Right cardiac atrium (tissue), 5 donors: ENCODE data around the gene TCP11L2. TPM values are rescaled to one million over a fixed set of nuclear protein-coding genes. Genes with fewer than 3 reads are reported as not detected.
A peak's percentile ranks its signal among the peaks of the same experiment; 100 is the strongest.

Experiments used
- ATAC-seq, 2 donors: fragments of 200-7000 bp; cut with Tn5 transposase; one replicate each; pipeline versions ENCODE4 v1.8.0 to v1.9.1; 2020; ENCODE audit warnings: moderate library complexity in 2 of 2, mild to moderate bottlenecking in 1 of 2
- DNase-seq, 3 donors: peaks; one replicate each; pipeline ENCODE4 v3.0.0-alpha.2; 2020
- H3K27ac ChIP-seq: one replicate; pipeline ENCODE4 v1.5.1; 2013; ENCODE audit warnings: mild to moderate bottlenecking, low read length, control low read depth, moderate library complexity
- H3K27me3 ChIP-seq: one replicate; pipeline ENCODE4 v1.6.1; 2013; ENCODE audit not compliant: control insufficient read depth, insufficient read depth
- H3K4me1 ChIP-seq: one replicate; pipeline ENCODE4 v1.6.1; 2013; ENCODE audit warnings: low read length; ENCODE audit not compliant: control insufficient read depth, insufficient read depth
- H3K4me3 ChIP-seq: one replicate; pipeline ENCODE4 v1.5.1; 2013; ENCODE audit warnings: low read length, control low read depth
- H3K9me3 ChIP-seq: one replicate; pipeline ENCODE4 v1.6.1; 2013; ENCODE audit warnings: low read length; ENCODE audit not compliant: control insufficient read depth
- WGBS: extraction: QIAGEN DNeasy Blood & Tissue Kit; methylation state at CpG from one replicate; pipeline ENCODE4 v1.1.7; 2013; 5-methylcytosine and 5-hydroxymethylcytosine counted together
- intact Hi-C, 4 donors: fragments of 100-400 bp; cut with DNase I; formaldehyde crosslinking; loops; one replicate each; pipeline versions ENCODE4 v1.11.0 to v1.14.0; 2022 to 2023
- polyA plus RNA-seq: library from polyadenylated mRNA; stranded (reverse); fragments of 200-250 nt; gene quantifications from one replicate; pipeline ENCODE4 v1.2.3, GENCODE V29; 2013
- total RNA-seq, 4 donors: library from RNA; stranded (reverse); fragmentation: NEBNext Ultra II Directional; extraction: Animal tissue kit (Norgen Biotek cat#: 25700); gene quantifications; one replicate each; pipeline ENCODE4 v1.2.1, GENCODE V29; 2021
- donor health status: healthy with polysubstance abuse.
- donor health status: DM: no; HTN: yes; CAD: no.
- donor health status: DM: no; HTN: no; CAD: no.
- donor health status: DM: no; HTN: yes; CAD: no; lungs with severe emphysema.
- donor health status: DM: yes; HTN: yes; CAD: no.

Gene TCP11L2
- total and polyA plus RNA-seq, 5 donors = 14.2 to 64.5 (median 60.9) TPM

DNA sequence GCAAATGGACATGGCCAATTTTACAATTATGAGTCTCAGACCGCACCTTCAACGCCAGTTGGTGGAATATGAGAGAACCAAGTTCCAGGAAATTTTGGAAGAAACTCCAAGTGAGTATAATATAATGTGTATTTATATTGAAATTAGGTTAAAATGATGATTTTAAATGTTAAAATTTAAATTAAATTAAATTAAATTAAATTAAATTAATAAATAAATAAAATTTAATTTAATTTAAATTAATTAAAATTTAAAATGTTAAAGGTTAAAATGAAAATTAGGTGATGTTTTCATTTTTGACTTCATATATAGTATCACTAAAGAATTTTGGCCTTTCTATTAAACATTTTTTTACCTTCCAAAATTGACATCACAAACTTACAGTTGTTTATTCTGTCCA, 21.0 kb downstream of the TCP11L2 start:
- H3K4me1 ChIP-seq = peaks cover 4% of the 10 kb centered on the region
- intact Hi-C loops = no loop called here
- no peaks in the 10 kb centered on the region for H3K27me3 ChIP-seq
- DNase-seq = no peak
- ATAC-seq = no peak
- 96% methylated on average over 2 of the region's 2 CpGs for WGBS
- no peaks in the 10 kb centered on the region for H3K9me3 ChIP-seq
- H3K27ac ChIP-seq = no peak overlapping the region
- H3K4me3 ChIP-seq = no peak overlapping the region

DNA sequence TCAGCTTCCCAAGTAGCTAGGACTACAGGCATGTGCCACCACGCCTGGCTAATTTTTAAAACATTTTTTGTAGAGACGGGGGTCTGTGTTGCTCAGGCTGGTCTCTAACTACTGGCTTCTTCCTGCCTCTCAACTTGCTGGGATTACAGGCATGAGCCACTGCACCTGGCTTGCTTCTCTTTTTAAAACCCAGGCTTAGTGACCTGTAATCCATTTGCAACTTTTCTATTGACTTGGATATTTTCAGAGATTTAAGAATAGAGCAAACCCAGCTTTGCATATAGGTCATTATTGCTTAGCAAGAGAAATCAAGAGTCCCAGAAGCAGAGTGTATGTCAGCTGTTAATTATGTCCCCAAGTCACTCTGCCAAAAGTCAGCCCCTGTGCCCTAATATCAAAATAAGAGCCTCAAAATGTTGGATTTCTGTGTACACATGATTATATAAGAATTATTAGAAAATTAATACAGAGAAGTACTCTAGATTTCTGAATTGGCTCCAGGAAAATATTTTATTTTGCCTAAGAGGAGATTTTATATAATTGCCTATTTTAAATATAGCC, 24.9 kb downstream of the TCP11L2 start:
- H3K27me3 ChIP-seq = no peaks in the 10 kb centered on the region
- WGBS = 72% methylated on average over 2 of the region's 2 CpGs
- H3K4me3 ChIP-seq = no peak overlapping the region
- no peaks in the 10 kb centered on the region for H3K4me1 ChIP-seq
- no peaks in the 10 kb centered on the region for H3K9me3 ChIP-seq
- ATAC-seq (no peak), DNase-seq (no peak)
- peak overlapping the region; percentile 13 for H3K27ac ChIP-seq
- intact Hi-C loops = no loop called here

DNA sequence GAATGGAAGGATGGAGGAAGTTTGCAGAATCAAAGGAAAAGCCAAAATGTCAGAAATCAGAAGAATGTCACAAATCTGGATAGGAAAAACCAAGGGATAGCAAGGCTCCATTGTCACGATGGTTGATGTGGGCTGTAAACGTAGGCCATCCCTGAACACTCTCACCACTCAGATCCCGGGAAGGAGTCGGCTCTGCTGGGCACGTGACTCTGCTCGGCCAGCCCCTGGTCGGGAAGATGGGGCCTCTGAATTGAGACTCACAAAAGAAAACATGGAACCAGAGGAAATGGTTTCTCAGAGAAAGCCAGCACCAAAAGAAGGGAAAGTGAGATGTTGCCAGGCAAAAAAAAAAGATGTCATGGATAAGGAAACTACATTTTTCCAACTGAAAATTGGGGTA, 26.2 kb downstream of the TCP11L2 start:
- 84% methylated on average over 7 of the region's 7 CpGs for WGBS
- no peak overlapping the region for H3K27ac ChIP-seq

DNA sequence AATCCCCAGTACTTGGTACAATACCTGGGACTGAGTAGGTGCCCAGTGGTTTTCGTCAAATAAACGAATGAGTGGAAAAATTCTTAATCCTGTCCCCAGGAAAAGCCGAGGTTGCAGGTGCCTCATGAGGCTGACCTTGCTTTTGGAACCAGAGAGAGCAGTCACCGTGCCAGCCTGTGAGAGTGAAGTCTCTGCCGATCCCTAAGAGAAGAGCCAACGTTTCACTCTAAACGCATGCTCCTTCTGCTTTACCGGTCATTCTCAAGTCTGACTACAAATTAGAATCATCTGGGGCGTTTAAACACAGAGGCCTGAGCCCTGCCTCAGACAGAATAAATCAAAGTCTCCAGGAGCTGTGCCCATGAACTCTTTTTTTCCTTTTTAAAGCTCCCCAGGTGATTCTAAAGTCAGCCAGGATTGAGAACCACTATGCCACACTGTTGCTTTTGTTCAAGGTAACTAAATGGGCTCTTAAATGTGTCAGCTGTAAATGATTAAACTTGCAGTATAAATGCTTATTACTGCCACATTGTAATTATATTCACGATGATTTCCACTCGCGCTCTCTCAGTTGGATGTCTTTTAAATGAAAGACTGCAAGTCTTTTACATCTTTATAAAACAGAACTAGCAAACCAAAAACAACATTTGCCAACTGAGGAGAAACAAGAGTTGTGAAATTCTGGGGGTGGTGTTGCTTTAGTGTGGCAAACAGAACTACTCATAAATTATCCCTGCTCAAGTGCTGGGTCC, 26.9 kb downstream of the TCP11L2 start:
- no peak overlapping the region for H3K27ac ChIP-seq
- WGBS = 83% methylated on average over 12 of the region's 12 CpGs

More for the DNA sequence above, 26.2 kb downstream of the TCP11L2 start:
- Histone ChIP-seq H3K4me1 (no peaks in the 10 kb centered on the region), H3K9me3 (no peaks in the 10 kb centered on the region), H3K27me3 (no peaks in the 10 kb centered on the region), H3K4me3 (no peak overlapping the region)
- intact Hi-C loops = no loop called here
- ATAC-seq = no peak
- DNase-seq = no peak

DNA sequence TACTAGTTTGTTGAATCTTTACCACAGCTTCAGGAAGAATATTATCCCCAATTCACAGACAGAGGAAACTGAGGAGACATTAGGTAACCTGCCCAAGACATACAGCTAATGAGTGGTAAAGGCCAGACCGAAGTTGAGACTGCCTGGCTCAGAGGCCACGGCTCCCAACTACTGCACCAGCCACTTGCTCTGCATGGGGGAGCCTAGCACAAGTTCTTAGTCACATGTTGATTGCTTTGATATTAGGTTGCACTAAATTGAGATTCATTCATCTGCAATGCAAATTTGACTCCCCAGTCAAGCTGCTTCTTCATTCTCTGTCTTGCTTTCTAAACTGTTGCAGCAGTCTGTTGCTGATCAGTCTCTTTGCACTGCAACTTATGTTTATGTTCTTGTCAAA, 29.1 kb downstream of the TCP11L2 start:
- no peak for DNase-seq
- WGBS = 93% methylated on average over 2 of the region's 2 CpGs
- Histone ChIP-seq H3K4me3 (no peak overlapping the region), H3K9me3 (no peaks in the 10 kb centered on the region), H3K27ac (no peak overlapping the region), H3K27me3 (no peaks in the 10 kb centered on the region), H3K4me1 (no peaks in the 10 kb centered on the region)
- intact Hi-C loops = no loop called here
- ATAC-seq = no peak

More for the DNA sequence above, 26.9 kb downstream of the TCP11L2 start:
- intact Hi-C loops = no loop called here
- ATAC-seq = no peak
- no peaks in the 10 kb centered on the region for H3K4me1 ChIP-seq
- no peaks in the 10 kb centered on the region for H3K9me3 ChIP-seq
- no peak overlapping the region for H3K4me3 ChIP-seq
- no peaks in the 10 kb centered on the region for H3K27me3 ChIP-seq
- DNase-seq = no peak

DNA sequence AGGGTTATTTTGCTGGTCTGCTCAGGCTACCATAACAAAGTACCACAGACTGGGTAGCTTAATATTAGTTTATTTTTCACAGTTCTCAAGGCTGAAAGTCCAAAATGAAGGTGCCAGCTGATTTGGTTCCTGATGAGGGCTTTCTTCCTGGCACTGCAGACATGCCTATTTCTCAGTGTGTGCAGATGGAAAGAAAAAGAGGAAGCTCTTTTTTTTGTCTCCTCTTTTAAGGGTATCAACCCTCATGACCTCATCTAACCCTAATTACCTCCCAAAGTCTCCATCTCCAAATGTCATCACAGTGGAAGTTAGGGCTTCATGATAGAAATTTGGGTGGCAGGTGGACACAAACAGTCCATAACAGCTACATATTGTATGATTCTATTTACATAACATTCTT, 30.0 kb downstream of the TCP11L2 start:
- peaks cover 1% of the 10 kb centered on the region for H3K4me1 ChIP-seq
- no peaks in the 10 kb centered on the region for H3K9me3 ChIP-seq
- H3K4me3 ChIP-seq = no peak overlapping the region
- no peaks in the 10 kb centered on the region for H3K27me3 ChIP-seq
- DNase-seq (no peak), ATAC-seq (no peak)
- H3K27ac ChIP-seq = no peak overlapping the region
- intact Hi-C loops = no loop called here

DNA sequence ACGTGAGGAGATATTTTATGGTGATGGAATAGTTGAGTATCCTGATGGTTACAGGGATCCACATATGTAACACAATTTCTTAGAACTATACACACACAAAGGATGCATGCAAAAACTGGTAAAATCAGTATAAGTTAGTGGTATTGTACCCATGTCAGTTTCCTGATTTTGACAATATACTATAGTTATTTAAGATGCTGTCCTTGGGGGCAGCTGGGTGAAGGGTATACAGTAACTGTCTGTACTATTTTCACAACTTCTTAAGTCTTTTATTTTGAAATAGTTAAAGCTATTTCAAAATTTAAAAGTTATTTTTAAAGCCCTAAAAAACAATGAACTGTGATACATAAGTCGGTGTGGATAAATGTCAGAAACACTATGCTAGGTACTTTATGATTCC, 30.5 kb downstream of the TCP11L2 start:
- DNase-seq (no peak), ATAC-seq (no peak)
- Histone ChIP-seq H3K27ac (no peak overlapping the region), H3K9me3 (no peaks in the 10 kb centered on the region), H3K27me3 (no peaks in the 10 kb centered on the region), H3K4me3 (no peak overlapping the region), H3K4me1 (peaks cover 1% of the 10 kb centered on the region)
- intact Hi-C loops = no loop called here
- 67% methylated on average over 2 of the region's 2 CpGs for WGBS

DNA sequence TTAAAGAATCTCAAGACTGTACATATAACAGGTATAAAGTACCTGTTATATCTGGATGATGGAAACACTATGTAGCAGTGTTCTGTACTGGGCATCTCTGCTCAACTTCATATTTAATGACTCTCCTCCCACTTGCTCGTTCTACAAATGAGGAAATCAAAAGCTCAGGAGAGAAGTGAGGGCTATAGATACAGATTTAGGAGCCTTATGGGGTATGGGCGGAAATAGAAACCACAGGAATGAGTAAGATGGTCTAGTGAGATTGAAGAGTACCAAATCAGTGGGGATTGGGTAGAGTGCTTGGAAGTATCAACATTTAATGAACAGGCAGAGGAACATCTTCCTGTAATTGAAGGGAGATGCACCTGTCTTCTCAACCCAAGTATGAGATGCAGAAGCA, 31.2 kb downstream of the TCP11L2 start:
- H3K27me3 ChIP-seq = no peaks in the 10 kb centered on the region
- no peaks in the 10 kb centered on the region for H3K9me3 ChIP-seq
- DNase-seq = no peak
- intact Hi-C loops = no loop called here
- ATAC-seq = no peak
- no peak overlapping the region for H3K27ac ChIP-seq
- peaks cover 1% of the 10 kb centered on the region for H3K4me1 ChIP-seq
- H3K4me3 ChIP-seq = no peak overlapping the region
- 87% methylated on average over 2 of the region's 2 CpGs for WGBS

DNA sequence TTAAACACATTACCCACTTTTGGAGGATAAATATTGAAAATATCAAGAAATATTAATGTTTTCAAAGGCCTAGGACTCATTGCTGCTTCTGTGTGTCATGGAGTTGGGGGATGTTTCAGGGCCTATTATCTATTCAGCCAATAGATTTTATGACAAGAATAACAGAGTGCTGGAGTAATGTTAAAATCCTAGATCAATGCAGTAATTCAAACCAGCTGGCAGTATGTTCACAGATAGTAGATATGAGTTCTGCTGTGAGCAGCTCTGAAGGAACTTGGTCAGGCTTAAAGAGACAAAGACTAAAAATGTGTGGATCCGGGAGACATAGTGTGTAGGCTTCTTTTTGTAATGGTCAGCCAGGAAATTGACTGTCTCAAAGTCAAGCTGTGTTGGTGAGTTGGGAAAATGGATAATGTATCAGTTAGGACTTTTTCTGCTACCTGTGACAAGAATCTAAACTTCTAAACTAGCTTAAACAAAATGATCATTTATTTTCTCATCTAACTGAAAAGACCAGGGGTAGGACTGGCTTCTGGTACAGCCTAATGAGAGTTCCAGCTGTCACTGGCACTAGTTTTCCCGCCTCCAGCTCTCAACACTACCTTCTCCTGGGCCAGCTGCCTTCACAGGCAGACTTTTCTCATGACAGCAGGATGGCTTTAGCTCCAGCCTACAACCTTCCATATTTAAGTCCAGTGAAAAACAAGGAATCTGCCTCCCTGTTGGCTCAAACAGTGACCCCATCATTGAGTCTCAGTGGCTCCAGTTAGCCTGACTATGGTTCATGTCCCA, 38.7 kb downstream of the TCP11L2 start:
- intact Hi-C loops = loop anchor here in 2 of 4 donors (10.0 kb wide), 2 partner anchors 96 to 106 kb away; partner anchors contain the start of gene CKAP4 (in 1 of the 2)

DNA sequence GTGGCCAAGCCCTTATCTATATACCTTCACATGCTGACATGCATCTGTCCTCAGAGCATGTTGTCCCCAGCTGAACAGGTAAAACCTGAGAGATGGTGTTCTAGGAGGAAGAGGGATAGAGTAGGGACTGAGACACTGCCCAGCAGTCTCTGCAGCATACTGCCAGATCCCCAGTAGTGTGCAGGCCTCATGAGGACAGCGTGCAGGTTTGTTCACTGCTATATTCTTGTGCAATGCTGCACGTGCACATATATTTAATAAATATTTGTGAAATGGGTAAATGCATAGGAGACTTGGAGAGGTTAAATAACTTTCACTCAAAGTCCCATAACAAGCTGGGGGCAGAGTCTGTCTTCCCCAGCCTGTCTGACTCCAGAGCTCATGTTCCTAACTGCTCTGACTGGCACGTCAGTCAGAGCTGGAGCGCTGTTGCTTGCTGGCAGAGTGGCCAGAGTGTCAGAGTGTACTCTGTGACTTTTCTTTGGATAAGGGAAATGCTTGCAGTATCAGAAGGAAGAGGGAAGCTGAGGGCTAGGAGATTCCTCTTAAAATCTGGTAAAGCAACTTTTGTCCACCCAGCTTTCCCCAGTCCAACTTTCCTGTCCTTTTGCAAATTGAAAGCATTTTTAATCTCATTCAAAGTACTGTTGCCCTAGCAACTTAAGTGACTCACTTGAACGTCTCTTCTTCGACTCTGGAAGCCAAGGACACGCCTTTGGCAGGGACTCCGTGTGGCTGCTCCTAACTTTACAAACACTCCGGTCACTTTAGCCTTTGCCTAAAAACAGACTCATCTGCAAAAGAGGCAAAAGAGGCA, 40.1 kb downstream of the TCP11L2 start:
- no peak overlapping the region for H3K4me3 ChIP-seq
- H3K27me3 ChIP-seq = no peaks in the 10 kb centered on the region
- H3K4me1 ChIP-seq = peaks cover 8% of the 10 kb centered on the region
- WGBS = 18% methylated on average over 9 of the region's 9 CpGs
- intact Hi-C loops = loop anchor here in 2 of 4 donors (10.0 kb wide), 2 partner anchors 98 to 108 kb away; partner anchors contain the start of gene CKAP4 (in 1 of the 2)
- peak; percentile 88 to 96 (median 89) for DNase-seq
- ATAC-seq = peak; percentile 94 to 95
- H3K9me3 ChIP-seq = no peaks in the 10 kb centered on the region
- H3K27ac ChIP-seq = peak overlapping the region; percentile 86

More for the DNA sequence above, 38.7 kb downstream of the TCP11L2 start:
- DNase-seq (peak in 1 of 3 donors; percentile 50), ATAC-seq (no peak)
- Histone ChIP-seq H3K4me3 (no peak overlapping the region), H3K9me3 (no peaks in the 10 kb centered on the region), H3K27ac (peak overlapping the region; percentile 86), H3K4me1 (peaks cover 9% of the 10 kb centered on the region), H3K27me3 (no peaks in the 10 kb centered on the region)
- WGBS = 42% methylated on average over 2 of the region's 2 CpGs
